Osteoblast (primary cell): ENCODE data around the gene RNH1. TPM values are rescaled to one million over a fixed set of nuclear protein-coding genes. Genes with fewer than 3 reads are reported as not detected.

Experiments used
- DNase-seq: peaks from one replicate; pipeline ENCODE4 v3.0.0; 2011; ENCODE audit warnings: low spot score, mixed read lengths; ENCODE audit not compliant: insufficient read length; ENCODE audit errors: missing footprints
- H2AFZ ChIP-seq: 2 replicates; pipeline ENCODE4 v1.6.0; 2011; ENCODE audit warnings: mild to moderate bottlenecking, low read length
- H3K27ac ChIP-seq: 2 replicates; pipeline ENCODE4 v1.5.1; 2011; ENCODE audit warnings: mild to moderate bottlenecking, low read depth, low read length, moderate library complexity
- H3K27me3 ChIP-seq: 2 replicates; pipeline ENCODE4 v1.6.0; 2012; ENCODE audit warnings: mild to moderate bottlenecking, control low read depth, inconsistent platforms, low read length, moderate library complexity; ENCODE audit not compliant: insufficient read depth
- H3K36me3 ChIP-seq: 2 replicates; pipeline ENCODE4 v1.5.1; 2011; ENCODE audit warnings: mild to moderate bottlenecking, low read length, control low read depth, moderate library complexity; ENCODE audit not compliant: insufficient read depth
- H3K4me1 ChIP-seq: 2 replicates; pipeline ENCODE4 v1.5.1; 2011; ENCODE audit warnings: mild to moderate bottlenecking, low read length, control low read depth, moderate library complexity; ENCODE audit not compliant: insufficient read depth
- H3K4me2 ChIP-seq: 2 replicates; pipeline ENCODE4 v1.6.0; 2011; ENCODE audit warnings: mild to moderate bottlenecking, low read length; ENCODE audit not compliant: insufficient read depth
- H3K4me3 ChIP-seq: fragments of 200-600 bp; sonication (generic); 3 replicates; pipeline ENCODE4 v1.5.1; 2012; ENCODE audit warnings: mild to moderate bottlenecking, low read length, inconsistent platforms; ENCODE audit not compliant: insufficient read depth
- H3K79me2 ChIP-seq: 2 replicates; pipeline ENCODE4 v1.6.0; 2012; ENCODE audit warnings: mild to moderate bottlenecking, low read length, control low read depth, inconsistent platforms; ENCODE audit not compliant: insufficient read depth
- H3K9me3 ChIP-seq: 2 replicates; pipeline ENCODE4 v1.5.1; 2011; ENCODE audit warnings: low read depth, low read length, control low read depth
- H4K20me1 ChIP-seq: 2 replicates; pipeline ENCODE4 v1.6.0; 2012; ENCODE audit warnings: mild to moderate bottlenecking, low read length, control low read depth; ENCODE audit not compliant: insufficient read depth
- total RNA-seq: library from RNA; depleted of rRNA; stranded (reverse); fragments of >200 nt; gene quantifications from 2 replicates; pipeline ENCODE4 v1.2.3, GENCODE V29; 2012
- TF ChIP-seq, protein P1 (sequence below): IDR thresholded peaks from 2 replicates; pipeline ENCODE4 v1.5.1; 2011; ENCODE audit warnings: mild to moderate bottlenecking, low read depth, low read length, moderate library complexity; ENCODE audit errors: extremely low read depth

Gene RNH1
- total RNA-seq, 1 donor: 506 TPM

- Histone ChIP-seq H3K9me3 (no peaks in the 10 kb centered on the region), H3K27ac (no peak overlapping the region), H2AFZ (no peak overlapping the region), H3K4me1 (peaks cover 7% of the 10 kb centered on the region), H3K4me3 (no peak overlapping the region), H3K27me3 (no peaks in the 10 kb centered on the region), H3K79me2 (peaks cover 15% of the 10 kb centered on the region), H3K4me2 (no peak overlapping the region), H3K36me3 (peaks cover 13% of the 10 kb centered on the region), H4K20me1 (peaks cover 23% of the 10 kb centered on the region)
- TF ChIP-seq, protein P1, sequence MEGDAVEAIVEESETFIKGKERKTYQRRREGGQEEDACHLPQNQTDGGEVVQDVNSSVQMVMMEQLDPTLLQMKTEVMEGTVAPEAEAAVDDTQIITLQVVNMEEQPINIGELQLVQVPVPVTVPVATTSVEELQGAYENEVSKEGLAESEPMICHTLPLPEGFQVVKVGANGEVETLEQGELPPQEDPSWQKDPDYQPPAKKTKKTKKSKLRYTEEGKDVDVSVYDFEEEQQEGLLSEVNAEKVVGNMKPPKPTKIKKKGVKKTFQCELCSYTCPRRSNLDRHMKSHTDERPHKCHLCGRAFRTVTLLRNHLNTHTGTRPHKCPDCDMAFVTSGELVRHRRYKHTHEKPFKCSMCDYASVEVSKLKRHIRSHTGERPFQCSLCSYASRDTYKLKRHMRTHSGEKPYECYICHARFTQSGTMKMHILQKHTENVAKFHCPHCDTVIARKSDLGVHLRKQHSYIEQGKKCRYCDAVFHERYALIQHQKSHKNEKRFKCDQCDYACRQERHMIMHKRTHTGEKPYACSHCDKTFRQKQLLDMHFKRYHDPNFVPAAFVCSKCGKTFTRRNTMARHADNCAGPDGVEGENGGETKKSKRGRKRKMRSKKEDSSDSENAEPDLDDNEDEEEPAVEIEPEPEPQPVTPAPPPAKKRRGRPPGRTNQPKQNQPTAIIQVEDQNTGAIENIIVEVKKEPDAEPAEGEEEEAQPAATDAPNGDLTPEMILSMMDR: no peak
- peak; percentile 80 for DNase-seq
Observed at GRCh38 chr11:529728-530411, 22.8 kb upstream of the RNH1 start.

DNA sequence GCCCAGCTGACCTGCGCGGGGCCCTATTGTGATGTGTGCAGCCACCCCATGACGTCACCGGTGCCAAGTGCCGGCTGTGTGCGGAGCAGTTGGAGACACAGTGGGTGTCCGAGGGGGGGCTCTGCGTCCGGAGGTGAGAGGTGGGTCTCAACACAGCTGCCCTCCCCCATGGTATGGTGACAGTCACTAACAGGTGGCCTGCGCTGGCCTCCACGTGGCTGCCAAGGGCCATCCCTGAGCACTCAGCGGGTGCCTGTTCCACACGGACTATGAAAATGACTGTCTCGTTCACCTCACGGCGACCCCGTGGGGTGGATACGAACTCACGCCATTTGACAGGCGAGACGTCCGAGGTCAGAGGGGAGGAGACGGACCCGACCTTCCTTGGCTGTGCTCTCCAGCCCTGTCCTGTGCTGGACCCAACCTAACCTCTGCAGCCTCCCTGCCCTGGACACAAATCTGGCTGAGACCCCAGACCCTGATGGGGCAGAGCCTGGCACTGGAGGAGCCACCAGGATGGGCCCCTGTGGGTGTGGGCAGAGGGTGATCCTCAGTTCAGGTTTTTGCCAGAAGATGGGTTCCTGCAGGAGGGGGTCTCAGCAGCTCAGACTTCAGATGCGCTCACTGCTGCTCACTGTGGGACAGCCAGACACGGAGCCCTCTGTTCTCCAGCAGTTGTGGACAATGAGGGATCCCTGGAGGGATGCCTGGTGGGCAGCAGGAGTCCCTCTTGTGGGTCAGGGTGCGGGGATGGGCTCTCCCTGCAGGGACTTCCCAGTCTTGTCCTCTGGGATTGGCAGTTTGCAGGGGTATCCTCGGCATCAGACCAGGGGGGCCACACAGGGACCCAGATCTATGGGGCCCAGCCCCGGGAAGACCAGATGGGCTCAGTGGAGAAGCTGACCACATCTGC, 22.0 kb upstream of the RNH1 start:
- Histone ChIP-seq H3K9me3 (no peaks in the 10 kb centered on the region), H2AFZ (no peak overlapping the region), H3K36me3 (peaks cover 13% of the 10 kb centered on the region), H3K79me2 (peaks cover 7% of the 10 kb centered on the region), H3K27me3 (no peaks in the 10 kb centered on the region), H4K20me1 (peaks cover 19% of the 10 kb centered on the region), H3K4me3 (no peak overlapping the region), H3K27ac (no peak overlapping the region), H3K4me1 (peaks cover 2% of the 10 kb centered on the region), H3K4me2 (no peak overlapping the region)
- DNase-seq: peak; percentile 67
- TF ChIP-seq, protein P1: no peak

- Histone ChIP-seq H3K4me1 (no peaks in the 10 kb centered on the region), H3K4me3 (no peak overlapping the region), H3K36me3 (peaks cover 13% of the 10 kb centered on the region), H3K79me2 (no peaks in the 10 kb centered on the region), H3K27me3 (no peaks in the 10 kb centered on the region), H4K20me1 (peaks cover 11% of the 10 kb centered on the region), H2AFZ (no peak overlapping the region), H3K9me3 (no peaks in the 10 kb centered on the region), H3K27ac (no peak overlapping the region), H3K4me2 (no peak overlapping the region)
- DNase-seq: peak; percentile 69
- TF ChIP-seq, protein P1: no peak
Observed at GRCh38 chr11:528166-528814, 21.2 kb upstream of the RNH1 start.

DNA sequence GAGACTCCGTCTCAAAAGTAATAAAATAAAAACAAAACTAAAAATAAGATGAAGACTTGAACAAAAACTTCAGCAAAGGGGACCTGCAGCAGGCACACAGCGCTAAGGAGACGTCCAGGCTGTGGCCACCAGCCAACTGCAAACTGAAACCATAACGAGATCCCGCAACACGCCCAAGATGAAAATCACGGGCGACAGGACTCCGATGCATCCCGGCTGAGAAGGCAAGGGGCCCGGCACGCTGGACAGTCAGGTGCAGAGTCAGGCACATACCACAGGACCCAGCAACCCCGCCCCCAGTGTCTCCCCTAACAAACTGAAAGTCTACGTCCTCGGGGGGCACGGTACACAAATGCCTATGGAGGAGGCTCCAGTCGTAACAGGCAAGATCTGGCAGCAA, 19.1 kb upstream of the RNH1 start:
- no peaks in the 10 kb centered on the region for H4K20me1 ChIP-seq
- H3K27ac ChIP-seq: no peak overlapping the region
- H3K36me3 ChIP-seq: no peaks in the 10 kb centered on the region
- H3K27me3 ChIP-seq: no peaks in the 10 kb centered on the region
- H3K9me3 ChIP-seq: no peaks in the 10 kb centered on the region
- H3K79me2 ChIP-seq: no peaks in the 10 kb centered on the region
- H3K4me1 ChIP-seq: no peaks in the 10 kb centered on the region
- TF ChIP-seq, protein P1: no peak
- DNase-seq: peak; percentile 56
- H2AFZ ChIP-seq: no peak overlapping the region
- H3K4me2 ChIP-seq: no peak overlapping the region
- no peak overlapping the region for H3K4me3 ChIP-seq
